Neuron (in vitro differentiated cells): ENCODE measurements around the gene ZNF343.

Experiments
- H2AFZ ChIP-seq: one replicate; pipeline ENCODE4 v1.6.1; 2013; ENCODE audit warnings: low read depth, mild to moderate bottlenecking, inconsistent platforms, low read length, moderate library complexity
- H3K27me3 ChIP-seq: one replicate; pipeline ENCODE4 v1.6.1; 2013; ENCODE audit warnings: low read length; ENCODE audit not compliant: insufficient read depth
- H3K36me3 ChIP-seq: one replicate; pipeline ENCODE4 v1.6.1; 2013; ENCODE audit warnings: low read length; ENCODE audit not compliant: insufficient read depth
- H3K4me1 ChIP-seq: one replicate; pipeline ENCODE4 v1.6.1; 2013; ENCODE audit warnings: low read length; ENCODE audit not compliant: insufficient read depth
- H3K4me3 ChIP-seq: 2 replicates; pipeline ENCODE4 v1.5.1; 2013; ENCODE audit warnings: mild to moderate bottlenecking, low read length, moderate library complexity
- H3K9me3 ChIP-seq: one replicate; pipeline ENCODE4 v1.6.1; 2013; ENCODE audit warnings: low read length

ZNF343 gene

DNA sequence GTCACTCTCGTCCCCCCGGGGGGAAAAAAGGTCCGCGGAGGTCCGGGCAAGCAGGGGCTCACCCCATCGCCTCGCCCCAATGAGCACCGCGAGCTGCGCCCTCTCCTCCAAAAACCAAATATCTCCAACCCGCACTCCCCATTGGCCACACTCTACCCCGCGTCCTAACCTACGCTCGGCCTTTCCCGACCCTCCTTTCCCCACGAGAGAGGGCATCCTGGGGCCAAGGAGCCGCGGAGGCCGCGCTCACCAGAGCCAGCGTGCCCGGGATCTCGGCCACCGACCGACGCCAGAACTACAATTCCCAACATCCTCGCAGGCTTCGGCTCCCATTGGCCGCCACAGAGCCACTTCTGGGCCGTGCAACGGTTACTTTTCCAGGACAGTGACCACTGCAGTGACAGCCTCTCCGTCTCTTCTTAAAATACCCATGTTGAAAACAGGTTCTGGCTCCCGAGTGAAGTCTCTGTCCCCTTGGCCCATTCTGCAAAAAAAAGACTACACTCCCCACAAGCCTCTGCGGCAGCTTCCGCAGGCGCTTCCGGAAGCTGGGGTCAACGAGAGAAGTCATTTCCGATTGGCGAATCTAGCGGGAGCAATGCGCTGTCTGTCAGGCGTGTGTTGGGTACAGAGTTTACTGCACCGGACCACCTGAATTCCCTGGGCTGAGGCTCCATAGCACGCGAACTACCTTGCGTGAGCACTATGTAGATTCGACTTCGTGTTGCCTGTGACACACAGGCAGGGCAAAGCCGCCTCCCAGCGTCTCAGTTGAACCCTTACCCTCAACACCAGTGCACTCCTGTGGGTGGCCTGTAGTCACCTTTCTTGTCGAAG lies at the start of gene ZNF343:
ZNF343 (minus strand) TSS at position 285 of the 837 bp plus-strand sequence. CDS start 15,020 bp downstream, outside the sequence.
- peaks cover 6% of the 10 kb centered on the region for H3K4me1 ChIP-seq
- peak within 1 kb of the TSS; percentile 59 for H3K4me3 ChIP-seq
- no peaks in the 10 kb centered on the region for H3K9me3 ChIP-seq
- no peaks in the 10 kb centered on the region for H3K27me3 ChIP-seq
- H2AFZ ChIP-seq, result peak within 1 kb of the TSS; percentile 67
- no peaks in the 10 kb centered on the region for H3K36me3 ChIP-seq

DNA sequence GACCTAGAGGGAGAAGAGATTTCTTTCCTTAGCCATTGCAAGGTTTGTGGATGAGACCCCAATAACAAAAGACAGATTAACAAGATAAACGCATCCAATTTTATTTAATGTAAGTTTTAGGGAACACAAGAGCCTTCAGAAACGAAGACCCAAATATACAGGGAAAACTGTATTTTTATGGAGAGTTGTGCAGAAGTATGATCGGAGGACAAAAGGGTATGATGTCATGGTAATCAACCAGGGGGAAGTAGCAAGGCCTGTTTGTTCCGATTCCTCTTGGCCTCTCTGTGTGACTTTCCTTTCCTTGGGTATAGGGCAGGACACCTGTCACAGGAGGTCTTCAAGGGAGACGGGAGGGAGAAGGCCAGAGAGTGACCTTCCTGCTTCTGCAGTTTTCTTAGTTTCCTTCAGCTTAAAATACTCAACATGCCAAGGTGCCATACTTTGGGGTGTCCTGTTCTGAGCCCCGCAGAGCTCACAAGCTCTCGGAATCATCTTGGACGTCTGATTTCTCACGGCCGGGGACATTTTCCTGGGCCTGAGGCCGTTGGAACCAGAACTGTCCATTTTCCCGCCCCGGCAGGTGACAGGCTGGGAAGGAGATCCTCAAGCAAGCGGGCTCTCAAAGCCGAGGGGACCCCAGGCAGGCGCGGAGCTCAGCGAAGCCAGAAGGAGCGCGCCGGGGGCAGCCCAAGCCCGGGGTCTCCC lies 49.3 kb upstream of the ZNF343 start:
- Histone ChIP-seq H2AFZ (peak overlapping the region; percentile 59), H3K4me3 (no peak overlapping the region), H3K27me3 (peaks cover 56% of the 10 kb centered on the region), H3K9me3 (peaks cover 1% of the 10 kb centered on the region), H3K36me3 (no peaks in the 10 kb centered on the region), H3K4me1 (peaks cover 17% of the 10 kb centered on the region)

DNA sequence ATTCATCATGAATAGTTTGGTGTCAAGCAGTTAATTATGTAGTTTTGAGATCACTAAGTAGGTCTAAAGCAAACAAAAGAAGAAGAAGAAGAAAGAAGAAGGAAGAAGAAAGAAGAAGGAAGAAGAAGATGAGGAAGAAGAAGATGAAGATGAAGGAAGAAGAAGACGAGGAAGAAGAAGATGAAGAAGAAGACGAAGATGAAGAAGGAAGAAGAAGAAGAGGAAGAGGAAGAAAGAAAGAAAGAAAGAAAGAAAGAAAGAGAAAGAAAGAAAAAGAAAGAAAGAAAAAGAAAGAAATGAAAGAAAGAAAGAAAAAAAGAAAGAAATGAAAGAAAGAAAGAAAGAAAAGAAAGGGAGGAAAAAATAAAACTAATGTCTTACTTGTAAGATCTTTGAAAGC lies 36.9 kb upstream of the ZNF343 start:
- H3K9me3 ChIP-seq, result no peaks in the 10 kb centered on the region
- no peaks in the 10 kb centered on the region for H3K4me1 ChIP-seq
- no peaks in the 10 kb centered on the region for H3K36me3 ChIP-seq
- no peak overlapping the region for H2AFZ ChIP-seq
- H3K27me3 ChIP-seq, result peaks cover 13% of the 10 kb centered on the region
- H3K4me3 ChIP-seq, result no peak overlapping the region

GRCh38 chr20:2544211-2544610 lies 35.5 kb upstream of the ZNF343 start:
- H3K4me1 ChIP-seq, result peaks cover 5% of the 10 kb centered on the region
- no peak overlapping the region for H2AFZ ChIP-seq
- H3K36me3 ChIP-seq, result no peaks in the 10 kb centered on the region
- no peaks in the 10 kb centered on the region for H3K9me3 ChIP-seq
- H3K4me3 ChIP-seq, result no peak overlapping the region
- peaks cover 9% of the 10 kb centered on the region for H3K27me3 ChIP-seq

GRCh38 chr20:2542361-2542760 lies 33.6 kb upstream of the ZNF343 start:
- peaks cover 9% of the 10 kb centered on the region for H3K4me1 ChIP-seq
- H3K36me3 ChIP-seq, result no peaks in the 10 kb centered on the region
- H2AFZ ChIP-seq, result no peak overlapping the region
- H3K27me3 ChIP-seq, result peaks cover 16% of the 10 kb centered on the region
- no peaks in the 10 kb centered on the region for H3K9me3 ChIP-seq
- H3K4me3 ChIP-seq, result no peak overlapping the region

GRCh38 chr20:2541940-2542339 lies 33.2 kb upstream of the ZNF343 start:
- Histone ChIP-seq H2AFZ (no peak overlapping the region), H3K9me3 (no peaks in the 10 kb centered on the region), H3K4me1 (peaks cover 9% of the 10 kb centered on the region), H3K36me3 (no peaks in the 10 kb centered on the region), H3K4me3 (no peak overlapping the region), H3K27me3 (peaks cover 15% of the 10 kb centered on the region)

DNA sequence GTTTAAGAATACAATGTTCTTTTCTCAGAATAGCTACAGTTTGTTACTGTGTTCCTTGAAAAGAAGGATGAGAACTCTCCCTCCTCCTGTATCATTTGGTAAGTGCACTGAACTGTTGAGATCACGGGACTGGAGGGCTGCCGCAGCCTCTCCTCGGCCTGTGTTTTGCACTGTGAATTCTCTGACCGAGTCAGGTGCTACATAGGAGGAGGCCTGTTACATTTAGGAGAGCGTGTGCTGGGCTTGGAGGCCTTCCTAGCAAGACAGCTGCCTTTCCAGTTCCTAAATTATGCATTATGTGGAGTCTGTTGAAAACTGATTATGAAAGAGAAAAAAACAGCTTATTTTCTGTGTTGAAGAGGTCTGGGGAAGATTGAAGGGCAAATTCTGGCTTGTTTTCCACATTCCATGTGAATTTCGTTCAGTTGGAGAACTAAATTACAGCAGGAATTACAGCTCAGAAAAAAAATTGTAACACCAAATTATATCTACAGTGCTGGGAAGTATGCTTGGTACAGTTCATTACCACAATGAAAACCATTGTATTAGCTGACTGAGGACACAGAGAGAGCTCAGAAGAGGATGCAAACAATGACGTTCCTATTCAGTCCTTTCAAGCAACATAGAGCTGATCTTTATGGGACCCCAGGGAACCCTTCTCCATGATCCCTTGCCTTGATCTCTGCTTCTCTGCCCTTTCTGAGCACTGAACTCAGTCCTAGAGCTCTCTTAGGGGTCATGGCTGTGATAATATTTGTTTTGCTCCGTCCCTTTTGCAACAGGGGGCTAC lies 30.4 kb upstream of the ZNF343 start:
- no peak overlapping the region for H3K4me3 ChIP-seq
- H3K4me1 ChIP-seq, result peaks cover 9% of the 10 kb centered on the region
- H2AFZ ChIP-seq, result no peak overlapping the region
- H3K36me3 ChIP-seq, result no peaks in the 10 kb centered on the region
- no peaks in the 10 kb centered on the region for H3K9me3 ChIP-seq
- H3K27me3 ChIP-seq, result peaks cover 21% of the 10 kb centered on the region

DNA sequence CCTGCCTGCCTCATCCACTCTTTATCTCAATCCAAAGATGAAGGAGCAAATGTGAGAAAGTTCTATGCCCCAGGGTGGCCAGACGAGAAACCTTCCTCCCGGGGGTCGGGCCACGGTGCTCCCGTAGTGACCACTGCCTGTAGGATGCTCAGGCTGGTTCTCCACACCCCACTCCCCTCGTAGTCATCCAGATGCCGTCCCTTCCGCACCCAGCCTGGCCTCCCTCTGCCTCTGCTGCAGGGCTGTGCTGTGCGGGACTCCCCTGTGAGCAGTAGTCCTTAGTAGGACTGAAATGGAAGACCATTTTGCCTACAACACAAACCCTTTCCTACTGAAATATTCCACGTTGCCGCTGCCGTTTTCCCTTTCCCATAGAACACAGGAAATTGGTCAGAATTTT lies 29.6 kb upstream of the ZNF343 start:
- Histone ChIP-seq H3K4me3 (no peak overlapping the region), H3K4me1 (peaks cover 9% of the 10 kb centered on the region), H3K9me3 (no peaks in the 10 kb centered on the region), H3K27me3 (peaks cover 20% of the 10 kb centered on the region), H2AFZ (no peak overlapping the region), H3K36me3 (no peaks in the 10 kb centered on the region)

DNA sequence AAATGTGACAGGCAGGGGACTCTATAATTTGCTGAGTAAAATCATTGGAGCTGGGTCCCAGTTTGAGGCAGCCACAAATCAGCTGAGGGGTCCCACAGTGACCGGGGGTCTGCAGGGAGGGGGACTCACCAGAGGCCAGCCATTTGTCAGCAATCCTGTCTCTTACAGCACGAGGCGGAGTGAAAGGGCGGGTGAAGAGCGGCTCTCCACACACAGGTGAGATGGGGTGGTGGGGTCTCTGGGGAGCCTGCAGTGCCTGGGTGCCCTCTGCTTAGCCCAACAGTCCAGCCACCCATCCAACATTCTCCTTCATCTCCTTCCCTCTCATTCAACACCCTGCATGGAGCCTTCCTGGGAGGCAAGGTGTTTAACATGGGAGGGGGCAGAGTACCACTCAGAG lies 28.4 kb upstream of the ZNF343 start:
- Histone ChIP-seq H3K27me3 (peaks cover 20% of the 10 kb centered on the region), H3K4me3 (no peak overlapping the region), H3K4me1 (peaks cover 9% of the 10 kb centered on the region), H3K9me3 (no peaks in the 10 kb centered on the region), H3K36me3 (no peaks in the 10 kb centered on the region), H2AFZ (no peak overlapping the region)

GRCh38 chr20:2536560-2536986 lies 27.9 kb upstream of the ZNF343 start, which contains the start of gene TMC2:
Gene TMC2, plus strand, starts transcription at chr20:2536573. Its CDS starts 49 bp downstream, at chr20:2536622.
- no peak within 1 kb of the TSS for H2AFZ ChIP-seq
- H3K27me3 ChIP-seq, result peaks cover 20% of the 10 kb centered on the region
- H3K36me3 ChIP-seq, result no peaks in the 10 kb centered on the region
- H3K4me3 ChIP-seq, result no peak within 1 kb of the TSS
- no peaks in the 10 kb centered on the region for H3K9me3 ChIP-seq
- peaks cover 9% of the 10 kb centered on the region for H3K4me1 ChIP-seq

- no peak overlapping the region for H2AFZ ChIP-seq
- H3K9me3 ChIP-seq, result no peaks in the 10 kb centered on the region
- H3K36me3 ChIP-seq, result no peaks in the 10 kb centered on the region
- H3K4me1 ChIP-seq, result peaks cover 9% of the 10 kb centered on the region
- H3K27me3 ChIP-seq, result peaks cover 20% of the 10 kb centered on the region
- no peak overlapping the region for H3K4me3 ChIP-seq
Measured at GRCh38 chr20:2535711-2536559, 27.2 kb upstream of the ZNF343 start.

- Histone ChIP-seq H3K4me1 (no peaks in the 10 kb centered on the region), H3K9me3 (no peaks in the 10 kb centered on the region), H3K36me3 (no peaks in the 10 kb centered on the region), H3K4me3 (no peak overlapping the region), H2AFZ (no peak overlapping the region), H3K27me3 (peaks cover 16% of the 10 kb centered on the region)
Measured at GRCh38 chr20:2533118-2533517, 24.4 kb upstream of the ZNF343 start.
